Measurements from ENCODE around the gene SMARCA4.
"Not testable (repeated sequence)": the region's sequence is repeated elsewhere in the genome, so short reads cannot be mapped to it uniquely, and the experiment has no call there.

The SMARCA4 gene

GRCh38 chr19:11097367-11097766 is 136.5 kb downstream of the SMARCA4 start:
- not testable (repeated sequence) for DNase-seq (ENCODE audit: low read depth in 2 of 2)

- no peak for DNase-seq (ENCODE audit: low read depth in 2 of 2)
Observed at GRCh38 chr19:11098327-11098726, 137.5 kb downstream of the SMARCA4 start.

DNA sequence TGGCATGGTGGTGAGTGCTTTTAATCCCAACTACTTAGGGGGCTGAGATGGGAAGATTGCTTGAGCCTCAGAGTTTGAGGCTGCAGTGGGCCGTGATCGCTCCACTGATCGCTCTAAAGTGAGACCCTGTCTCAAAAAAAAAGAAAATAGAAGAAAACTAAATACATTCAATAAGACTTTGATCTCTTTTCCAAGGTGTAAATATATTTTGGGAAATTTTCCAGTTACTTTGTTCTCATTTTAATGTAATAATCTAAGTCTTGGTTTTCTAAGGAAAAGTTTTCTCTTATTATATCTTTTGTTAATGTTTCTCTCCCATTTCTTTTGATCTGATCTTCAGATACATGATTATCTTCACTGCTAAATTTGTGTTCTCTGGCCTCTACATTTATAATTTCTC is 138.0 kb downstream of the SMARCA4 start:
- no peak for DNase-seq (ENCODE audit: low read depth in 2 of 2)

- DNase-seq (ENCODE audit: low read depth in 2 of 2) = no peak
Observed at GRCh38 chr19:11100049-11100448, 139.2 kb downstream of the SMARCA4 start.

GRCh38 chr19:11101057-11101456 is 140.2 kb downstream of the SMARCA4 start:
- DNase-seq (ENCODE audit: low read depth in 2 of 2) = no peak

DNA sequence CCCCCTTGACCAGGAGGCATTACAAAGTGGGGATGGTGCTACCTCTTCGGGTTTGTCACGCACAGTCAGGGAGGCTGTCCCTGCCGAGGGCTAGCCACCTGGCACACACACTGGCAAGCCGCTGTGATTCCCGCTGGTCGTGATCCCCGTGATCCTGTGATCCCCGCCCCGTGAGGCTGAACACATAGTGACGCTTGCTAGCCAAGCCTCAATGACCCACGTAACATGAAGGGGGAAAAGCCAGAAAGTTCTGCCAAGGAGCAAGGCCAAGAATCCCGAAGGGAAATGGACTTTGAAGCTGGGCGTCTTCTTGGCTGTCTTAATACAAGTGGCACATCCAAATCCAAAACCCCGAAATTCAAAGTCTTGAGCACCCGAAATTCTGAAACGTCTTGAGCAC is 142.1 kb downstream of the SMARCA4 start:
- no peak for DNase-seq (ENCODE audit: low read depth in 2 of 2)

DNA sequence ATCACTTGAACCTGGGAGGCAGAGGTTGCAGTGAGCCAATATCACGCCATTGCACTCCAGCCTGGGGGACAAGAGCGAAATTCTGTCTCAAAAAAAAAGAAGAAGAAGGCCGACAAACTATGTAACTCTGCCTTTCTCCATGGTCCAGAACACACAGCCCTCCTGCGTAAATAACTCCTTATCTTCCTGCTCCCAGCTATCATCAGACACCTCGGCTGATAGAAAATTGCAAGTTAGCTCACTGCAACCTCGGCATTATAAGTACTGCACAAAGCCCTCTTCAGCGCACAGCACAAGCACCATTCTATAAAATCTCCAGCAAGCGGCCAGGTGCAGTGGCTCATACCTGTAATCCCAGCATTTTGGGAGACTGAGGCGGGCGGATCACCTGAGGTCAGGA is 142.8 kb downstream of the SMARCA4 start:
- DNase-seq (ENCODE audit: low read depth in 2 of 2) = not testable (repeated sequence)

- DNase-seq (ENCODE audit: low read depth in 2 of 2) = no peak
Observed at GRCh38 chr19:11105014-11105636, 144.3 kb downstream of the SMARCA4 start.

DNA sequence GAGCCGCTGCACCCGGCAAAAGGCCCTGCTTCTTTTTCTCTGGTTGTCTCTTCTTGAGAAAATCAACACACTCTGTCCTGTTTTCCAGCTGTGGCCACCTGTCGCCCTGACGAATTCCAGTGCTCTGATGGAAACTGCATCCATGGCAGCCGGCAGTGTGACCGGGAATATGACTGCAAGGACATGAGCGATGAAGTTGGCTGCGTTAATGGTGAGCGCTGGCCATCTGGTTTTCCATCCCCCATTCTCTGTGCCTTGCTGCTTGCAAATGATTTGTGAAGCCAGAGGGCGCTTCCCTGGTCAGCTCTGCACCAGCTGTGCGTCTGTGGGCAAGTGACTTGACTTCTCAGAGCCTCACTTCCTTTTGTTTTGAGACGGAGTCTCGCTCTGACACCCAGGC is 145.6 kb downstream of the SMARCA4 start:
- no peak for DNase-seq (ENCODE audit: low read depth in 2 of 2)

GRCh38 chr19:11108746-11109145 is 147.9 kb downstream of the SMARCA4 start:
- no peak for DNase-seq (ENCODE audit: low read depth in 2 of 2)

DNA sequence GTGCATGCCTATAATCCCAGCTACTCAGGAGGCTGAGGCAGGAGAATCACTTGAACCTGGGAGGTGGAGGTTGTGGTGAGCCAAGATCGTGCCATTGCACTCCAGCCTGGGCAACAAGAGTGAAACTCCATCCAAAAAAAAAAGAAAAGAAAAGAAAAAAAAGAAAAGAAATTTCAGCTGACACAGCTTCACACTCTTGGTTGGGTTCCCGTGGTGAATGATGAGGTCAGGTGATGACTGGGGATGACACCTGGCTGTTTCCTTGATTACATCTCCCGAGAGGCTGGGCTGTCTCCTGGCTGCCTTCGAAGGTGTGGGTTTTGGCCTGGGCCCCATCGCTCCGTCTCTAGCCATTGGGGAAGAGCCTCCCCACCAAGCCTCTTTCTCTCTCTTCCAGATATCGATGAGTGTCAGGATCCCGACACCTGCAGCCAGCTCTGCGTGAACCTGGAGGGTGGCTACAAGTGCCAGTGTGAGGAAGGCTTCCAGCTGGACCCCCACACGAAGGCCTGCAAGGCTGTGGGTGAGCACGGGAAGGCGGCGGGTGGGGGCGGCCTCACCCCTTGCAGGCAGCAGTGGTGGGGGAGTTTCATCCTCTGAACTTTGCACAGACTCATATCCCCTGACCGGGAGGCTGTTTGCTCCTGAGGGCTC is 150.4 kb downstream of the SMARCA4 start:
- DNase-seq (ENCODE audit: low read depth in 2 of 2) = no peak

DNA sequence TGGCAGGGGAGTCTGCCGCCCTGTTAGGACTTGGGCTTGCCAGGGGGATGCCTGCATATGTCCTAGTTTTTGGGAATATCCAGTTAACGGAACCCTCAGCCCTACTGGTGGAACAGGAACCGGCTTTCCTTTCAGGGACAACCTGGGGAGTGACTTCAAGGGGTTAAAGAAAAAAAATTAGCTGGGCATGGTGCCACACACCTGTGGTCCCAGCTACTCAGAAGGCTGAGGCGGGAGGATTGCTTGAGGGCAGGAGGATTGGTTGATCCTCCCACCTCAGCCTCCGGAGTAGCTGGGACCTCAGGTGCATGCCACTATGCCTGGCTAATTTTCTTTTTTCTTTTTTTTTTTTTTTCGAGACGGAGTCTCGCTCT is 150.9 kb downstream of the SMARCA4 start:
- DNase-seq (ENCODE audit: low read depth in 2 of 2) = no peak
